ENCODE results near the gene CACNB4.

GRCh38 chr2:151916632-151917031, 182.2 kb downstream of the CACNB4 start:
- TF ChIP-seq CTCF (conservative IDR thresholded peaks at IDR 0.05; ENCODE audit: low read length) (no peak), EZH2phosphoT487 (IDR thresholded peaks at IDR 0.05; ENCODE audit: borderline replicate concordance, low read depth, low read length) (no peak)

Measured in OCI-LY7 (cell line).